HG02759 (cell line): Measurements from ENCODE around the gene RASD2.

Experiments used
- ATAC-seq: cut with Tn5 transposase; IDR thresholded peaks from one replicate; pipeline ENCODE4 v1.9.1; 2021; ENCODE audit warnings: mild to moderate bottlenecking, moderate library complexity; ENCODE audit not compliant: unreplicated experiment

The RASD2 gene

GRCh38 chr22:35539487-35539886 lies 1.1 kb upstream of the RASD2 start:
- no peak for ATAC-seq

DNA sequence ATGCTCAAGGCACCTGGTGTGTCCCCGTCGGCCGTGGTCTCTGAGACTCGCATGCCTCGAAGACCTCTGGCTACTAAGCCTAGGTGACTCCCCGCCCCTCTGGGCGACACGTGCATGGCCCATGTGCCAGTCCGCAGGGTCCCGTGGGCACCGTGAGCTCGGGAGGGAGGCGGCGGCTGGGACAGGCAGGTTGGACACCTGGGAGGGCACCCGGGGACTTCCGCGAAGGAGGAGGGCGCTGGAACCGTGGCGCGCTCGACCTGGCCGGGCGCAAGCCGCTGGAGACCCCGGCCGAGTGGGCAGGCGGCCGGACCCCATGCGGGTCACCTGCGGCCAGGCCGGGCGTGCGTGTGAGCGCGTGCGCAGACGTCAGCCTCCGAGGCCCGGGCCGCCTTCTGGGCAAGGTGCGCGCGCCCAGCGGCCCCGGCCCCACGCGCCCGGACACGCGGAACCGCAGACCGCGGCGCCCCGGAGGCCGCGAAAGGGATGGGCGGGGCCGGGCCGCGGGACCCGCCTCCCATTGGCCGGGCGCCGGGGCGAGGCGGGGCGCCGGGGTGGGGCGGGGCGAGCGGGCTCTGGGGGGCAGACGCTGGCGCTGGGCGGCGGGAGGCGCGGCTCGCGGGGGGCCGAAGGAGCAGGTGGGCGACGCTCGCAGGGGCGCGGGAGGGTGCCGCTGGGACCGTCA lies 579 bp upstream of the RASD2 start:
- peak; percentile 83 for ATAC-seq

GRCh38 chr22:35541254-35541748 lies 670 bp downstream of the RASD2 start:
- ATAC-seq = no peak

DNA sequence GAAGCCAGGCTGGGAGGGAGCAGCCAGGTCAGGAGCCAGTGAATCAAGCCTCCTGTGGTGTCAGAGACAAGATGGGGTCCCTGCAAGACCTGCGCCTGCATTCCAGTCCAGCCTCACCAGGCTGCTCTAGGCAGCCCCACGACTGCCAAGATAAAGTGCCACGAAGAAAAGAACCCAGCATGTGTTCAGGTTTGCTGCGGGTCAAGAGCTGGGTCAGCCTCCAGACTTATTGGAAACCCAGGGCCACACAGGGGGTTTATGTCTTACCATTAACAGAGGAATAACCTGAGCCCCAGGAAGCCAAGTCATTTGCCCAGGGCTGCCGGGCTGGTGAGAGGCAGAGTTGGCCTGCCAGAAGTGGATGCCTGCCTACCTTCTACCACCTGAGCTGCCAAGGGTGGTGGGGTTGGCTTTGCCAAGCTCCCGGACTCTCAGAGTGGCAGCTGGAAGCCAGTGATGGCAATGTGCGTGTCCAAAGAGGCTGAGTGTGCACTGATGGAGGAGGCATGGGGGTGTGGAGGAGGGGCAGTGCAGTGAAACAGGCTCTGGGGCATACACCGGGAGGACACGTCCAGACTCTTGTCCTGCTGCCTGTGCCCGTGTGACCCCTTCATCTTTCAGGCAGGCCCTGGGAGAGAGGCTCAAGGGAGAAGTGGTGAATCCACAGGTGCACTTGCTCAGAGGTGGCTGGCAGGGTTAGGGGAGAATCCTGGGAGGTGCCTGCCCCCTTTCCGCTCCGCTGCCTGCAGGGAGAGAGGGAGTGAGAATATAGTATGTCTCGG lies 1.7 kb downstream of the RASD2 start:
- no peak for ATAC-seq

DNA sequence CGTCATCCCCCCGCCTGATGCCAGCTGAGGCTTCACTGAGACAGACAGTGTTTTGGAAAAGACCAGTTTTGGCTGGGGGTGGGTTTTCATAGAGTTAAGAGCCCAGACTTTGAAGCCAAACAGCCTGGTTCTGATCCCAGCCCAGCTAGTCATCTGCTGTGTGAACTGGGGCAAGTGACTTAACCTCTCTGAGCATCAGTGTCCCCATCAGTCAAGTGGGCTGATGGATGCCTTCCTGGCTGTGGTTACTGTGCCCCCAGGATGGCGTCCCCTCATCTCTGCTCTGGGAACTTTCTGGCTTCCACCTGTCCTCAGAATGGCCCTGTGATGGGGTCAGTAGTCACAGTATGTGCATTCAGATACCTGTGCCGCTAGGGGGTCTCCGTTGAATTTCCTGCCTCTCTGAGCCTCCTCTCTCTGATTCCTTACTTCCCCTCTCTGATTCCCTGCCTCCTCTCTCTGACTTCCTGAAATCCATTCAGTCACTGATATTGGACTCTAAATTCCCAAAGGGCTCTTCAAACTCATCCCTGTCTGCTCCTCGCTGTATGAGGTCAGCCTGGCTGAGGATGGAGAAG lies 2.4 kb downstream of the RASD2 start:
- ATAC-seq = no peak

- no peak for ATAC-seq
Observed at GRCh38 chr22:35543702-35544101, 3.1 kb downstream of the RASD2 start.

- no peak for ATAC-seq
Observed at GRCh38 chr22:35544189-35544588, 3.6 kb downstream of the RASD2 start.

DNA sequence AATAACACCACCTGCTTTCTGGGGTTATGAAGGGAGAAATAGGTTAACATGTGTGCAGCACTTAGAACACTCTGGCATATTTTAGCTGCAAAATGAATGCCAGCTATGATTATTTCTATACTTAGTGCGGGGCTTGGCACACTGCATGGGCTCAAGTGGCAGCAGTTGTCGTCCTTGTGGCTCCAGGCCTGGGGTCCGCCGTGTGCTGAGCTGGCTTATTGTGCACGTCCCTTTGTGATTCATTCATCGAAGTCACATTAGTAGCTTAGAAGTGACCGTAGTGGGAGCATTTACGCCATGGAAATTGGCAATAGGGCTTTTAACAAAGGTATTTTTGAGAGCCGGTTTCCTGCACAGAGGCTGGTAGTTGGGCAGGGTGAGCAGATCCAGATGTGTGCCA lies 4.2 kb downstream of the RASD2 start:
- no peak for ATAC-seq

DNA sequence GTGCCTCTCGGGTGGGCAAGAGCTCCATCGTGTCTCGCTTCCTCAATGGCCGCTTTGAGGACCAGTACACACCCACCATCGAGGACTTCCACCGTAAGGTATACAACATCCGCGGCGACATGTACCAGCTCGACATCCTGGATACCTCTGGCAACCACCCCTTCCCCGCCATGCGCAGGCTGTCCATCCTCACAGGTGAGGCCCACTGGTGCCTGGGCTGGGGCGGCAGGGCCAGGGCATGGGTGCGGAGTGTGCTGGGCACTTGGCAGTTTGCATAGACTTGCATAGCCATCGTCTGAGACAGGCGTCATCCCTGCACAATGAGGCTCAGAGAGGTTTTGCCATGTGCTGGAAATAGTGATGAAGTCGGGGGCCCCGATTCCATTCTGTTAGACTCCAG lies 6.3 kb downstream of the RASD2 start:
- no peak for ATAC-seq

GRCh38 chr22:35547987-35548721 lies 7.5 kb downstream of the RASD2 start:
- ATAC-seq = no peak

- no peak for ATAC-seq
Observed at GRCh38 chr22:35548722-35549112, 8.1 kb downstream of the RASD2 start.

- no peak for ATAC-seq
Observed at GRCh38 chr22:35549328-35549727, 8.7 kb downstream of the RASD2 start.

- no peak for ATAC-seq
Observed at GRCh38 chr22:35551549-35552177, 11.0 kb downstream of the RASD2 start.

- ATAC-seq = no peak
Observed at GRCh38 chr22:35552196-35552842, 11.7 kb downstream of the RASD2 start.

DNA sequence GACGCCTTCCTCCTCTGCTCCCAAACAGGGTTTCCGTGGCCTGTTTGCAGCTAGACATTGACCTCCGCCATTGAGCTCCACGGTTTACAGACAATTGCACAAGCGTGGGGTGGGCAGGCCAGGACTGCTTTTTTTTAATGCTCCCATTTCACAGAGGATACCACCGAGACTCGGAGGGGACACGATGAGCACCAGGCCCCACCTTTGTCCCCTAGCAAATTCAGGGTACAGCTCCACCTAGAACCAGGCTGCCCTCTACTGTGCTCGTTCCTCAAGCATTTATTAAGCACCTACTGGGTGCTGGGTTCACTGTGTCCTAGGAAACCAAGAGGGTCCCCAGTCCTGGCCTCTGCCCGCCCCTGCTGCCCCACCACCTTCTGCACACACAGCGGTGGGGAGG lies 12.2 kb downstream of the RASD2 start:
- no peak for ATAC-seq

DNA sequence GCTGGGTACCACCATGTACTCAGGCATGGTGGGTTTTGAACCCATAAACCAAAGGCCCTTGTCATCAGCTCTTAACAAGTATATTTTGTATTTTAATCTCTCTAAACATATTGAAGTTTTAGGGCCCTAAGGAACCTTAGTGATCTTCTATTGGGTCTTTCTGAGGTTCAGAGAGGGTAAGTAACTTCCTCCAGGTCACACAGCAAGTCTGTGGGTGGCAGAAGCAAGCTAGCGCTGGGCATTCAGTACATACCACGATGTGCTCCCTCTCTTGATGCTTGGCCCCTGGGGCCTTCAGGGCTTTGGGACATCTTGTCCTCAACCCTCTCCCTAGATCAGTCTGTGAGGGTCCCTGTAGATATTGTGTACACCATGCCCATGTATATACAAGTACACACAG lies 12.7 kb downstream of the RASD2 start:
- ATAC-seq = no peak

DNA sequence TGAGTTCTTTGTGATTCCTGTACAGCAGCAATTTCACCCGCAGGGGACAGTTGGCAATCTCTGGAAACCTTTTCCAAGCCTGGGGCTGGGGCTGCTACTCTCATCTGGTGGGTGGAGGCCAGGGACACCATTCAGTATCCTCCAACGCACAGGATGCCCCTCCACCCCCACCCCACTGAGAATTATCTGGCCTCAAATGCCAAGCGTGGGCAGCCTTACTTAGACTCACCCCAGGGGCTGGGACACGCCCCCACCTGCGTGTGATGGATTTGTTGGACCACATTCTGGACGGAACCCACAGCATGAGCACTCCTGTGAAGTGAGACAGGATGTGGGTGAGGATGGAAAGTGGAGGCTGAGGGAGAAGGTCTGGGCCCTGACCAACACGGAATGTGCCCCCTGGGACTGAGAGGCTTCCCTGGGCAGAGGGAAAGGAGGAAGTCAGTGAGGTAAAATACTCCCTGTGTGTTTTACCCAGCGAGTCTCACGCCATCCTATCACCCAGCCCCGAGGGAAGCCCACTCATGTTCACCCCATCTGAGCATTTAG lies 13.7 kb downstream of the RASD2 start:
- ATAC-seq = no peak

- ATAC-seq = no peak
Observed at GRCh38 chr22:35555483-35555890, 14.9 kb downstream of the RASD2 start.

DNA sequence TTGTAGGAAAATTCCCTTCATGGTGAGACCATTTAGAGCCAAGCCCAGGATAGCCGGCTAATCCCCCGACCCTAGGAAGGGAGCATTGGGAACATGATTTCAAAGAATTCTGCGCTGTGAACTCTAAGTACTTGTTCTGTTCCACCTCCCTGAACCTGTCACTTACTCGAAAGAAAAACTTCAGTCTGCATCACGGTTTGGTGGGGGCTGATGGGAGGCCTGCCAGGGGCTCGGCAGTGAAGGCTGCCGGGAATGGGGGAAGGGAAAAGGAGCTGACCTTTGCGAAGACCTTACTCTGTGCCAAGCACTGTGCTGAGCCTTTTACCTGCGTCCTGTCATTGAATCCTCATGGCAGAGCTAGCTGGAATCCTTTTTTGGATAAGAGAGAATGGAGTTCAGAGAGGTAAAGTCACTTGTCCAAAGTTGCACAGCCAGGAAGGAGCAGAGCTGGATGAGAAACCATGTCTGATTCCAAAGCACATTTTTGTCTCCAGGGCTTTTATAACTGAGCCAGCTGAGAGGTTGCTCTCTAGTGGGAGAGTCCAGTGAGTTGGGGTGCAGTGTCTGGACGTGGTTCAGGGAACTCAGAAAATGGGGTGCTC lies 15.4 kb downstream of the RASD2 start:
- no peak for ATAC-seq

- ATAC-seq = no peak
Observed at GRCh38 chr22:35556666-35557065, 16.0 kb downstream of the RASD2 start.
